MM.1S (cell line): ENCODE data around the gene TACC2.

Source experiments
- CTCF ChIP-seq: fragments of 300-600 bp; sonication (generic); IDR thresholded peaks from 2 replicates; pipeline ENCODE4 v1.5.1; 2016; ENCODE audit warnings: antibody characterized with exemption, low read length, mixed read lengths
- EZH2phosphoT487 ChIP-seq: fragments of 300-600 bp; sonication (generic); IDR thresholded peaks from 2 replicates; pipeline ENCODE4 v1.6.1; 2018; ENCODE audit warnings: antibody characterized with exemption, low read length

DNA sequence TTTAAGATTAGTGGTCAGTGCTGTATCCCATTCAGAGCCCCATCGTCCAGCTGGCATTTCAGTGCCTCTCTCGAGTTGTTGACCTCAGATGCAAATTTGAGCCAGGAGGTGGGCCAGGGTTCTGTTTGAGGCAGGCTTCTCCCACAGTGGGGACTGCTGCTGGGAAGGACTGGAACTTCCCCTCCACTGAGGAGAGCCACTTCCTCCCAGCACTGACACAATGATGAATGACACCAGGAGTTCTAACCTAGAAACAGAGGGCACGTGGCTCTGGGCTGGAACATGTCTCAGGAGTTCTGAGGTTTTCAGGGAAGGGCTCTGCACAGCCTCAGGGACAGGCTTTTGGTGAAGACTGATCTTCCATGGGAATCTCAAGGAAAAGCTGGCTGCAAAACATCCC lies 263.8 kb downstream of the TACC2 start:
- no peak for TF ChIP-seq CTCF
- no peak for TF ChIP-seq EZH2phosphoT487
